GM21390 (cell line): ENCODE measurements around the gene MCAT.

Source experiments
- ATAC-seq: cut with Tn5 transposase; IDR thresholded peaks from one replicate; pipeline ENCODE4 v1.9.1; 2021; ENCODE audit not compliant: unreplicated experiment

The MCAT gene

GRCh38 chr22:43173566-43173965, 30.4 kb upstream of the MCAT start:
- no peak for ATAC-seq

DNA sequence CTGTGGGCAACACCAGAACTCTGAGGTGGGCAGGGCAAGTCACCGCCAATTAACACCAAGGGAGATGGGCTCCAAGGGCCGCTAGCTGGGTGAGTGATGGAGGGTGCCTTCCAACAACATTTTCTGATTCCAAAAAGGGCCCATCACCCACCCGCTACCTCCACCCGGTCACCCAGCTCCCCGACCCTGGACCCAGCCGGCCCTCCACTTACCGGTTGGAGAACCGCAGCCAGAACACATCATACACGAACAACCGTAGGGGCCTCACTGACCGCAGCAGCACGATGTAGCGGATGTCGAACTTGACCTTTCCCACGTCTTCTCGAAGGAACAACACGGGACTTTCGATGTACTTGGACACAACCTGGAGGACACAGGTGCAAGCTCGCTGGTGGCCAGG, 29.0 kb upstream of the MCAT start:
- ATAC-seq, result no peak

- no peak for ATAC-seq
Observed at GRCh38 chr22:43171607-43172006, 28.4 kb upstream of the MCAT start.

GRCh38 chr22:43171019-43171491, 27.9 kb upstream of the MCAT start:
- no peak for ATAC-seq

DNA sequence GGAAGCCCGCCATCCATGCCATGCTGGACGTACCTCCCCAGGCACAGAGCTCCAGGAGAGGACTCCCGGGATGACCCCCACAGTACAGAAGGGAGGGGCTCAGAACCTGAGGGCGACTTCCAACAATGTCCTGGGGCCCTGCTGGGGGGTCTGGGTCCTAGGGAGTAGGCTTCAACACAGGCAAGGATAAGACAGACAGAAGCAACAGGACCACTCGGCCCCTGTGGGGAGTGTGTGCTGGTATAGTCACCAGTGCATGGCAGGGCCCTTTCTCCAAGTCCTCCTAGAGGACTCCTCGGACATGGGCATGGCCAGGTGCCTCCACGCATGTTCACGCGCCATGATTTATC, 26.9 kb upstream of the MCAT start:
- no peak for ATAC-seq

GRCh38 chr22:43169310-43170130, 26.3 kb upstream of the MCAT start:
- no peak for ATAC-seq

DNA sequence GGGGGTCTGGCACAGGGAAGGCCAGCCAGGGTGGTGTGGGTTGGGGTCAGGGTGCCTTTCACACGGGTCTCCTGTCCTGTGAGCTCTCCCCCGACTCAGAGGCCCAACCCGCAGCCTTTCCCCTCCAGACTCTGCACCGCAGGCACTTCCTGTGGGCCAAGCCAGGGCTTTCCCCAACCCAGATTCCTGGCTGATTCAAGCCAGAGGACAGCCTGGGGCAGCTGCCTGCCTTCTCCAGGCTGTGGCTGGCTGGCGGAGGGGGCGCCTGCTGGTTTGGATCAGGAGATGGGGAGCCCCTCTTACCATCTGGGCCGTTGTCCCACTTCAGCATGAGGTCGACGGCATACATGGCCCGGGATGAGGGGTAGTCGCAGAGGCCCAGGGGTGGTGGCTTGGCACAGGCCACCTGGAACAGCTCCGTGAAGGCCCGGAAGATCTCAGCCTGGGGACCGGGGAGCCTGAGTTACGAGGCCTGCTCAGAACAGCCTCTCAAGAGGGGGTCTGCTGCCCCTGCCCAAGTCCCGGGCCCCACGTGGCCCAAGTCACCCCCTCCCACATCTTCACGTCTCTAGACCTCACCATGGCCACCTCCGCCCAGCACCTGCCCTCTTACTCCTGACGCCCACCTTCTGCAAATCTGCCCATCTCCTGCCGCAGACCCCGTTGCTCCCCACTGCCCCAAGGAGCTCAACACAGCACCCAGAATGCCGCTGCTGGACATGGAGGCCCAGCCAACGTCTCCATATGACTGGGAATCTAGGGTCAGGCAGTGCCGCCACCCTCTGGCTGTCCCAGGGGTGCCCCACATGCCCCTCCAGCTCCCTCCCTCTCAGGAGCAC, 25.5 kb upstream of the MCAT start:
- no peak for ATAC-seq

GRCh38 chr22:43167001-43167589, 23.9 kb upstream of the MCAT start:
- ATAC-seq, result no peak

- no peak for ATAC-seq
Observed at GRCh38 chr22:43166132-43166930, 23.1 kb upstream of the MCAT start.

DNA sequence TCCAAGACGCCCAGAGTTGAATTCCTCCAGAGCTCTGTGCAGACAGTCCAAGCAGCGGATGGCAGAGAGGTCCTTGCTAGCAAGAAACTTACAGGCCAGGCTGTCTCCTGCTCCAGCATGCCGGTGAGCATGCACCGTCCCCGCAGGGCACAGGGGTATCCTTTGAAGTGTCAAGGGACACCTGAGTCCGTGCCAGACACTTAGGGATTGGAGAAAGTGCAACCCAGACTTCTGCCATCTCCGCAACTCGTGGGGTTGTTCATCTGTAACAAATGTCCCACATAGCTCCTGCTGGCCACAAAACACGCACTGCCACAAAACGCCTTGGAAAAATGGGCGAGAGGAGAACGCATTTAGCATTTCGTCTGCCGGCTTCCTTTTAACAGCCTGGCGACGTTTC, 21.4 kb upstream of the MCAT start:
- no peak for ATAC-seq

GRCh38 chr22:43163241-43163795, 20.1 kb upstream of the MCAT start:
- no peak for ATAC-seq

- ATAC-seq, result no peak
Observed at GRCh38 chr22:43162412-43163150, 19.4 kb upstream of the MCAT start.

- no peak for ATAC-seq
Observed at GRCh38 chr22:43160497-43161126, 17.4 kb upstream of the MCAT start.

DNA sequence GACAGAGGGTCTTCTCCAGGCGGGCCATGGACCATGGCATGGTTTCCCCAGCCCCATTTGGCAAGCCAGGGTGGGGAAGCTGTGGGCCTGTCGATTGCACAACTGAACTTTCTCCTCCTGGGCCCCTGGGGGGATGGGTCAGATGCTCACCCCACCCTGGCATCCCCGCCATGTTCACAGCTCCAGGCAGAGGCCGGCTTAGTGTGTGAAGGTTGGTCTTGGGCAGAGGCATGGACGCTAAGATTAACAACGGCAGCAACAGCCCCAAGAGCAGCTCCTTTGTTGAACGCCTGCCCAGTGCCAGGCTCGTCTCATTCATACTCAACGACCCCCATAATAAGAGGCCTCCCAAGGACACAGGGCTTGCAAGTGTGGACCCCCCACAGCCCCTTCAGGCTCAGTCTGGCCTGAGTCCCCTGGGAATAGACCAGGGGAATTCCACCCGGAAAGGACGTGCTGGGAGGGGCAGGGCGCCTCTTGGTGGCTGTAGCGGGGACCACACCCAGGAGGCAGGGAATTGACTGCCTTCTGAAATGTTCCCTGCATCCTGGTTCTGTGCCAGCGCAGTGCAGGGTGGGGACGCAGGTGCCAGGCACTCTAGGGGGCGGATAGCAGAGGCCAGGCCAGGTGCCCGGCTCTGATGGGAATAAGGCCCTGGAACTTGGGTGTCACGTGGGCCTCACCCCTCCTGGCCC, 16.4 kb upstream of the MCAT start:
- no peak for ATAC-seq

- ATAC-seq, result no peak
Observed at GRCh38 chr22:43158778-43159483, 15.7 kb upstream of the MCAT start.

GRCh38 chr22:43157874-43158546, 14.8 kb upstream of the MCAT start:
- no peak for ATAC-seq

- ATAC-seq, result no peak
Observed at GRCh38 chr22:43156413-43156812, 13.2 kb upstream of the MCAT start.

DNA sequence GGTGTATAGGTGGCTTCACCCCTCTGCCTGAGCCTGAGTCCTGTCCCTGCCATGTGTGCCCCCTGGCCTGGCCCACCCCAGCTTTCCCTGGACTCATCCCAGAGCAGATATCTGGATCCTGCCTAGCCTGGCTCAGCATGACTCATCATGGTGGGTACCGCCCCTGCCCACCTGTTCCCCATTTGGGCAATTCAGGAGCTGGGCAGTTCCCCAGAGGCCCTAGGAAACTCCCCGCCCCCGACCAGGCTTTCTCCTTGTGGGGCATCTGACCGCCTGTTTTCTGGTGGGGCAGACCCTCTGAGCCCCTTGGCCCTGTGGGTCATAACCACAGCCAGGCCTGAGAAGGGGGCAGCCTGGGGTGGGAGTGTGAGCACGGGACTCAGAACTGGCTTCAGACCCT, 12.6 kb upstream of the MCAT start:
- ATAC-seq, result no peak
